GM21786 (cell line): Measurements from ENCODE around the gene SIRPA.

Experiments
- ATAC-seq: cut with Tn5 transposase; IDR thresholded peaks from one replicate; pipeline ENCODE4 v1.9.1; 2021; ENCODE audit not compliant: unreplicated experiment

The SIRPA gene

DNA sequence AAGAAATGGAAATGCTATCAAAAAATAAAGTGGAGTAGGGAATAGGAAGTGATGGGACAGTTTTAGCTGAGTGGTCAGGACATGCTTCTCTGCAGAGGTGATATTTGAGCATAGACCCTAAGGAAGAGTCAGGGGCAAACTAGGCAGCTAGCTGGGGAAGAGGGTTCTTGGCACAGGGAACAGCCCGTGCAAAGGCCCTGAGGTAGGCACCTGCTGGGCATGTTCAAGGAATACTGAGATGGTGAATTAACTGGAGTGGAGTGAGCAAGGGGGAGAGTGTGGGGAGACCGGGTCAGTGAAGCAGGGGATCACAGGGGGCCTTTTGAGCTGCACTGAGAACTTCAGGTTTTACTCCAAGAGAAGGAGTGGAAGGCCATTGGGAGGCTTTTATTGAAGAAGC lies 7.5 kb upstream of the SIRPA start:
- ATAC-seq, result no peak

DNA sequence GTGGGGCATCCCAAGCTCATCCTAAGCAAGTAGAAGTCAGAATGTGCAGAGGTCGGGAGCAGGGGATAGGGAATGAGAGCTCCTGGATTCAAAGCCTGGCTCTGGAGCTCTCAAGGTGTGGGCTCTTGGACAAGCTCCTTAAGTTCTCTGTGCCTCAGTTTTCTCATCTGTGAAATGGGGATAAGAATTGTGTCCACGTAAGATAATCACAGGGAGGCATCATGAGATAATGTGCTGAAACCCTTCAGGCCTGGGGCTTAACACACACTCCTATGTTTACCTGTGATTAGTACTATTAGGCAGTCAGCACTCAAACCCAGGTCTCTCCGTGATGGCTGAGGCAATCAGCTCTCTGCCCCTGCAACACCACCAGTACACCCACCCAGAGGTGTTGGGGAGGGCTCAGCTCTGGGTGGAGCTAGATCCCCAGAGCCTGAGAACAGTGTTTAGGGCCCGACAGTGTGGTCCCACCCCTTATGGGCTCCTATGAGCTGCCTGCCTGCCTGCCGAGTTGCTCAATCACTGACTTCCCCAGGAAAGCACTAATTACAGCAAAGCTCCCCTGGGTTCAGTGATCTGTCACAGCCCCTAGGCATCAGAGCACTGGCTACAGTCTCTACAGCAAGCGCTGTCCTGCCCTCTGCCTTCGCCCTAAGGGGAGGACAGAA lies 6.3 kb upstream of the SIRPA start:
- ATAC-seq, result no peak

DNA sequence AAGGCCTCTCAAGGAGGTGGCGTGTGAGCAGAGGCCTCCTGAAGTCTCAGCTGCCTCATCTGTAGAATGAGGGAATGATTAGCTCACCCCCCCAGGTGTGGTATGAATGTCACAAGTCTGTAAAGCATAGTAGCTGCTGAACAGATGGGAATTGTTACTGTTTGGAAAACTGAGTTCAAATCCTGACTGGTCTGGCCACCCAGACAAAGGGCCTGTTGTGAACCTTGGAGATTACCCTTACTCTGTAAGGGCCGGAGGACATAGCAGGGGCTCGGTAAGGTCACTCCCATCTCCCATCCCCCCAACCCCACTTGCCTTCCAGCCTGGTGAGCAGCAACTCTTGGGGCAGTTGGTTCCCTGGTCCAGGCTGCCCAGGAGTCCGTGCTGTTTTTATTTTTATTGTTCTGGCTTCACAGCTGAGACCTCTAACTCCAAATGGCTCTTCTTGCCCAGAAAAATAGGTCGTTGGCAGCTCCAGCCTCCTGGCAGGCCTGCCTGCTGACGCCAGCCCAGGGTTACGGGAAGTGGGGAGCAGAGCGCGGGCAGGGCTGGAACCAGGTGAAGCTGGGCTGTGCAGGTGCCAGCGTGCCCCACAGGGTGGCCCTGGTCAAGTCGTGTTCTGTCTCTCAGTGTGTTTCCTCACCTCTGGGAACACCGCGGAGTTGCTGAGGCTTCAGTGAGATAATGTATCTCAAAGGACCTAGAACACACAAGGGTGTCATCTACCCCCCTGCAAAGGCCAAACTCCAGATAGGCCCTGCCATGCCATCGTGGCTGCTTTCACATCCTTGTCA lies 4.5 kb upstream of the SIRPA start:
- ATAC-seq, result no peak

DNA sequence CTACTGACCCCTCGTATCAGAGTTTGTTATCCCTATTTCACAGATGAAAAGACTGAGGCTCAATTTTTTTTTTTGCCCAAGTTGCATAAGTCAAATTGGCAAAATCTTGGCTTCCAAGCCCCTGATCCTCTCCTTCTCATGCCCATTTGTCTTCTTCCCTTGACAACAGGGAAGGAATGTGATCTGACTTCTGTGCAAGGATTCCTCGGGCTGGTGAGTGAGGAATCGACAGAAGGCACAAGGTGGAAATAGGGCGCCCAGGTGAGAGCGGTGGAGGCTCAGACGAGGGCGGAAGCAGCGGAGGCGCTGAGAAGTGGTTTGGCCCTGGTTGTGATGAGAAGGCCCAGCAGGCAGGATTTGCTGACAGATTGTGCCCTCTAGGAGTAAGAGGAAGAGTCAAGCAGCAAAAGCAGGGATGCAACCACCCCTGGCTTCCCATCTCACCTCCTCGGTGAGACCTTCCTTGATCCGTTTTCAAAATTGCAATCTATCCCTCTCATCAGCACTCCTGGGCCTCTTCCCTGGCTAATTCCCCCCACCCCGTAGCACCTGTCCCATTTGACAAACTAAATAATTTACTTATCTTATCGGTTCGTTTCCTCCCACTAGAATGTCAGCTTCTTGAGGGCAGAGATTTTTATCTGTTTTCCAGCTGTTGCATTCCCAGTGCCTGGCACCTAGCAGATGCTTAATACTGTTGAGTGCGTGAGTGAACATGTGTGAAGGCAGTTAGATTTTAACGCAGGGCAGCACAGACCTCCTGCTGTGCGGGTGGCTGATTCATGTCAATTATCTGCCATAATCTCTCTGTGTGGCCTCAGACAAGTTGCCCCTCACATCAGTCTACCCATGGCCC lies 3.7 kb upstream of the SIRPA start:
- no peak for ATAC-seq

DNA sequence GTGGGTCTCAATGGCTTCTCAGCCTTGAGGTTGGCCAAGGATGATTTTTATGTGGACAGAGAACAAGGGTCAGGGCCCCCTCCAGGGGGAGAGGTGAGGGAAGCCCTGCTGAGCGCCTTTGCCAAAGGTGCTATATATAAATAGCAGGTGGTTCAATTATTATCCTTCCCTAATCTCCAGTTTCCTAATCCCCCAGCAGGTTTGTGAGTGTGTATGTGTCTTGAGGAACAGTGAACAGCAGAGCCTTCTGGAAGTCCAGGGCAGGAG lies 3.2 kb upstream of the SIRPA start:
- ATAC-seq, result no peak

DNA sequence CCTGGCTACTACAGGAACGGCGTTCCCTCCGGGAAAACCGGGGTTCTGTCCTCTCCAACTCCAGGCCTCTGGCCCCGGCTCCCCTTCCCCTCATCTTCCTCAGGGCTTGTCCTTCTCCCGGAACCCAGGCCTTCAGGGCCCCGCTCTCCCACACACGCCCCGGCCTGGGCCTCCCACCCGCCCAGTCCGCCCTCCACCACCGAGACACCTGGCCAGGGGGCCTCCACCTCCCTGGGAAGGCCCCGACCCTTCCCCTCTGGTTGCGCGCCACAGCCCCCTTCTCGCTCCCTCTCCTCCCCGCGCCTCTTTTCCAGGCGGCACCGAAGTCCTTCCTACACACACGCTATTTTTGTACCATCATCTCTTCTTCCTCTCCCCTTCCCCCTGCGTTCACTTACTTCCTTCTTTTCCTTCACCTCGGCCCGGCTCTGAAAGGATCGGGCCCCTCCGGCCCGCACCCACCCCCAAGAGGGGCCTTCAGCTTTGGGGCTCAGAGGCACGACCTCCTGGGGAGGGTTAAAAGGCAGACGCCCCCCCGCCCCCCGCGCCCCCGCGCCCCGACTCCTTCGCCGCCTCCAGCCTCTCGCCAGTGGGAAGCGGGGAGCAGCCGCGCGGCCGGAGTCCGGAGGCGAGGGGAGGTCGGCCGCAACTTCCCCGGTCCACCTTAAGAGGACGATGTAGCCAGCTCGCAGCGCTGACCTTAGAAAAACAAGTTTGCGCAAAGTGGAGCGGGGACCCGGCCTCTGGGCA lies 1.3 kb upstream of the SIRPA start:
- no peak for ATAC-seq

DNA sequence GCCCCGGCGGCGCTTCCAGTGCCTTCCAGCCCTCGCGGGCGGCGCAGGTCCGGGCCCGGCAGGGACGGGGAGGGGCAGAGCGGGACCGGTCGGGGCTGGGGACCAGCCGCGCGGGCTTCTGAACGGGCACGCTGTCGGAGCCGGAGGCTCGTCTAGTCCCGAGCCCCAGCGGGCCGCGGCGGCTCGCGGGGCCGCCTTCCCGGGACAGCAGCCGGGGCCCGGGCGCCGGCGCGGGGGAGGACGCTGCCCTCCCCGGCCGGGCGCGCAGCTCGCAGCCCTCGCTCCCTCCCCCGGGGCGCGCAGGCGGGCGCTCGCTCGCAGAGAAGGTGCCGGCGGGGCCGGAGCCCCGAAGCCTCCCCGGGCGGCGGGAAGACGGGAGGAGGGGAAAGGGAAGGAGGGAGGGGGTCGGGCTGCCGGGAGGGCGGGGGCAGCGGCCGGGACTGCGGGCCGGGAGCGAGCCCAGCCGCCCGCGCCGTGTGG lies 696 bp upstream of the SIRPA start:
- ATAC-seq, result no peak

DNA sequence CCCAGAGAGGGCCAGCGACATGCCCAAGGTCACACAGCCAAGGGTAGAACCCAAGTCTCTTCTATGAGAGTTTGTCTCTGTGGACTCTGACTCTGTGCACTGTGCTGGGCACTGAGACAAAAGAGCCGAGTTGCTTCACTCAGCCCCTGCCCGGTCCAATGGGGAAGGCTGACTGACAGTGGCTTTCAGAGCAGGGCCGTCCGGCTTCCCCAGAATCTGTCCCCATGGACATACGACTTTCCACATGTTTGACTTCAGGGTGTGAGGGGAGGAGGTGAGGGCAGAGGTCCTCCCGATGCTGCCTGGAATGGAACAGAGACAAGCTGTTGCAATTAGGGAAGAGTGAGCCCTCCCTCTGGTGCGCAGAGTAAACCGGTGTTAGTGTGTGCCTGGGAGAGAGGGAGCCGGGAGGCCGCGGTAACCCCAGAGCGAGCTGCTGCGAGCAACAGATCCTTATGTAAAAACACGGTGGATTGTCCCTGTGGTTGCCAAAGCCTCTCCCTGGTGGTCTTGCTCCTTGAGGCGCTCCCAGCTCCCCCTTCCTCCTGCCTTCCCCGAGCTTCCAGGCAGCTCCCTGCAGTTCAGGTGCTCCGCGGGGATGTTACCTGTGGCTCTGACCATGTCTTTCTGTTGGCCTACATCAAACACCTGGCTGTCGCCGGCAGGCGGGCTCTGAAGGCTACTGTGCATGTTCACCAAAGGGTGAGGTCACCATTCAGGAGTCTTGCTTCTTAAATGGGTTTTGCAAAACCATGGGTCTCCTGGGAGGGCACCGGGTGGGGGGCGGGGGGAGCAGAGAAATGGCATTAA lies 672 bp downstream of the SIRPA start:
- no peak for ATAC-seq

DNA sequence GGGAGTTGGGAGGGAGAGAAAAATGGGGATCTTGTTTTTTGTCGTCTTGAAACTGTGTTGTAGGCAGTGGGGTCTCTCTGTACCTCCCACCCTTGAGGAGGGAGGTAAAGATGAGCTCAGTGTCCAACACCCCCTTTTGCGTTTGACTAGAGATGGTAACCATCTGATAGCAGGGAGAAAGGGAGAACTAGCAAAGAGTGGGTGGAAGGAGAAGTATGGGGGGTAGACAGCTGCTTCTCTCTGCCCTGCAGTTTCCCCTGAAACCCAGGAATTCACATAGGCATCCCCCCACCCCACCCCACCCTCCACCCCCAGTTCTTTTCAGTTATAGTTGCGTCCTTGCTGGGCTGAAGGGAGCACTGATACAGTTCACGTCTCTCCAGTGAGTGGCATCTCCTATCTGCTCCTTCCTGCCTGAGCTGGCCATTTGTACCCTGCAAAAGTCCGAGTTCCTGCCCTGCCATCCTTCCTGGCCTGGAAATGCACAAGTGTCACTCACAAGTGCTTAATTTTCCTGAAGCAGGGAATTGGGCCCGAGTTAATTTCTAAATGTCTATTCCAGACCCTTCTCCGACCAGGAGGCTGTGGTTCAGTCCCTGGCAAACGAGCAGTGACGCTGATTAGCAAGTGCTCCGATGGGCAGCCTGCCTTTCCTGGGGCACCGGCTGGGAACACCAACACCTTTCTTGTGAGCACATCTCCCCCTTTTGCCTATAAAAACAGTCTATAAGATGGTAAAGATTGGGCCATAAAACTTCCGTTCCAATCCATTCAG lies 1.5 kb downstream of the SIRPA start:
- no peak for ATAC-seq

DNA sequence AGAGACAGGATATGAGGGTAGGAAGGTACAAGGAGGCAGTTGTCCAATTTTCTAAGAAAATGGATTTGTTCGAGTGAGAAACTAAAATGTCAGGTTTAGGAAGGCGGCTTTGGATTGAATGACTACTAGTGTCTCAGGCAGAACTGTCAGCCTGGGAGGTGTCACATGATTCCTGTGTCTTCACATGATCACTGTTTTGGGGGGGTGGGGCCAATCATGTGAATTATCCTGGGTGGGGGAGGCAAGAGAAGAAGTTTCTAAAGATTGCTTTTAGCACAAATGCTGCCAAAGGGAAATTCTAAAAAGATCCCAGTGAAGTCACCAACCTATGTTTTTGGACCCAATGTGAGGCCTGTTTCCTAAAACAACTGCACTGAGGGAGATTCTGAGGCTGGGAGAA lies 2.3 kb downstream of the SIRPA start:
- ATAC-seq, result no peak

DNA sequence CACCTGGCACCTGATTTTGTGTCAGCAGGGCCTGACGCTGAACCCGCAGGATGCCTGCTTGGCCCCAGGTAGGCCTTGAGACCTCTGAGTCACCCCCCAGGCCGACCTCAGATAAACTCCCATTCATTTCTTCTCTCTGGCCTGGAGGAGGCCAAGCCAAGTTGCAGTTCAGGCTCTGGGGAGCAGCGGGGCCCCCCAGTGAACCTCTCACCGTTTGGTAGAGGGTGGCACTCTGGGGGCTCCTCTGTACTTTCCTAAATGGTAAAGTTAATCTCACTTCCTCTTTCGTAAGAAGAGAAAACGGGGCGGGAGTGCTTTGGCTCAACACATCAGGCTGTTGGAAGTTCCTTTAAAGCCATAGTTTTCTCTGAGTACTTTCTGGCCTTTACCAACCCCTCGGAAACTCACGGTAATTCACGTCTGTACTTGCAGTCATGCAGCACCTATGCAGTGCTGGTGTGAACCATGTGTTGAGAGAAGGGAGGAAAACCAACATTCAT lies 2.8 kb downstream of the SIRPA start:
- peak; percentile 64 for ATAC-seq

DNA sequence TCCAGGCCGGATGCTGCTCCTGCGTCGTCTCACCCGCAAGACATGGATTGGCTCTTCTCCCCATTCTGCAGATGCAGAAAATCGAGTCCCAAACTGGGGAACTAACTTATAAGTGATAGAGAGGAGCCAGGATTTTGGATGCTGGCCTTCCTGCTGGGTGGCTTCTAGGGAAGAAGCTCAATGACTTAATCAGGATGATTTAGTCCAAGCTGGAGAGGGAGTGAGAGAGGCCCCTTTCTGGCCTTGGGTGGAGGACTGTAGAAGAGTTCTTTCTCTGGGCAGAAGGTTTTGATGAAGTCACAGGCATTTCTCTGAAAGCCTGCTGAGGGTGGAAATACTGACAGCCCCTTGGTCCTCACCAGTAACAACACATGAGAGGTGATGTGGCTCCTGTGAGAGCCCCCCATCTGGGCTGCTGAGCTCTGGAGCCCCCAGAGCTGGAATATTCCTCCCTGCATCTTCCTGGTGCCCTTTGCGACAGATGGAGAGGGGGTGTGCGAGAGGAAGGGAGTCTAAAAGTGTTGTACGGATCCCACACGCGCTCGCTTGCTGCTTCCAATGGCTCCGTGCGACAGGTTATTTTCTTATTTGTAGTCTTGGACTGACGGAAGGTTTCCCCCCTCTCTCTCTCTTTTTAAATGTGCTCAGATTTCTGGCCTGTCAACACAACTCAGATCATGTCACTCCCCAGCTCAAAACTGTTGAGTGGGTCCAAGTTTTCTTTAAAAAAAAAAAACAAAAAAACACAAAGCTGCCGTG lies 3.5 kb downstream of the SIRPA start:
- ATAC-seq, result no peak

DNA sequence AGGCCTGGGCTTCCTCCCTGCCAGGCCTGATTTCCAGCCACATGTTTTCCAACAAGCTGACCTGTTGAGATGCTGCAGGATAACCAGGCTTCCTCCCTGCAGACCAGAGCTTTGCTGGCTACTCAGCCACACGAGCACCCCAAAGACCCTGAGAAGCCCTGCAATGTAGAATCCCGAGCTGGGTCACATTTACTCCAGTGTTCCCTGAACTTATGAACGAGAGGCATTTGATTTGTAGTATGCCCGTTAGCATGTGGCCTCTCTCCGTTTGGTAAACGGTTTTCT lies 4.0 kb downstream of the SIRPA start:
- ATAC-seq, result no peak

DNA sequence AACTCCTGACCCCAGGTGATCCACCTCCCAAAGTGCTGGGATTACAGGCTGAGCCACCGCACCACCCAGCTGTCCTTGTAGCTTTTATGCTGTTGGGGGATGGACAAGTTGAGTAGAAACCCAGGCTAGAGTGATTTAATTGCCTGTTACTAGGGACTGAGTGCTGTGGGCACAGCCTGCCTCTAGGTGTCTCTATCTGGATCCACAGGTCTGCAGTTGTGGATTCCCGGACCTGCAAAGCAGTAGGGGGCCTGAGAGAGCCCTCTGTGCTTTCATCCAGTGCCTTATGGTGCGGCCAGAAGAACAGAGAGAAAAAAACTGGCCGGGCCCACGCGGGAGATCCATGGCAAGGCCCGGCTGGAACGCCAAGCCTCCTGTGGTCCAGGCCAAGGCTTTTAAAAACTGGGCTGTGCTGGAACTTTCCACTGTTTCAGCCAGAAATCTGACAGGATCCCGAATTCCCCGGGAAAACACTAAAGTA lies 5.2 kb downstream of the SIRPA start:
- no peak for ATAC-seq

DNA sequence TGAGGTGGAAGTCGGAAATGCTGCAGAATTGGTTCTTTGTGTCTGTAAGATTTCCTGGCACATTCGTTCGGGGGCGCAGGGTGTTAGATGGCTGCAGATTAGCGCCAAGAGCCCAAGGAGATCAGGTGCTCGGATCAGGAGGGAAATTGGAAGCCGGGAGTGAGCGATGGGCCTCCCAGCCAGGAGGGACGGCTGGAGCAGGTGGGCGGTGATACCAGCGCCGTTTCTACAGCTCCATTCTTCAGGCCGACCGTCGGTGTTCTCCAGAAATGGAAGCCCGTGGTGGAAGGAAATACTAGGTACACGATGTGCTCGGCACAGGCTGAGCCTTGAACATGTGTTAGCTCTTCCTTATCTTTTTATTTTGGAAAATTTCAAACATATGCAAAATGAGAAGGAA lies 6.5 kb downstream of the SIRPA start:
- ATAC-seq, result no peak

DNA sequence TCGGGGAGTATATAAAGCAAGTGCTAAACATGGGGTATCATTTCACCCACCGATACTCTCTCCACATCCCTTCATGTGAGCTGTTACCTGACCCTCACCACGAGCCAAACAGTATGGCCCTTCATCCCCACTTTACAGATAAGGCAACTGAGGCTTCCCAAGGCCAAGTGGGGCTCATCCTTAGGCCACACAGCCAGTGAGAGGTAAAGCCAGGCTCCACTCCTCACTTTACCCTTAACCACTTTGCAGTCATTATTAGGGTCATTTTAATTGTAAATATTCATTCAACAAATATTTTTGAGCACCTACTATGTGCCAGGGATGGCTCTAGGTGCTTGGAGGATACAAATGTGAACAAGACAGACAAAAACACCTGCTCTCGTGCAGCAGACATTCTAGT lies 7.0 kb downstream of the SIRPA start:
- no peak for ATAC-seq

DNA sequence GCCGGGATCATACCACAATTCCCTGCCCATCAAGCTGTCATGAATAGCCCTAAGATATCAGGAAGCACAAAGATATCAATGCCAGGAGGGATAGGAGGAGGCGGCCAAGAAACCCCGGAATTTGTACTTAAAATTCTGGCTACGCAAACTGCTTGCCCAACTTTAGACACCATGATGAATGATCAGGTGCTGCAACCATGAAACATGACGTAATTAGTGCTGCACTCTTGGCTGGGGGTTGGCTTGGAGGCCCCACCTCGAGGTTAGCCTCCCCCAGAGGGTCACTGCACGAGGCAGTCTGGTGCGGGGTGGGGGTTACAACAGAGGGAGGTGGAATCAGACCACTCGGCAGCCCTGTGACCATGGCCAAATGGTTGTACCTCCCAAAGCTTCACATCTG lies 8.9 kb downstream of the SIRPA start:
- no peak for ATAC-seq

DNA sequence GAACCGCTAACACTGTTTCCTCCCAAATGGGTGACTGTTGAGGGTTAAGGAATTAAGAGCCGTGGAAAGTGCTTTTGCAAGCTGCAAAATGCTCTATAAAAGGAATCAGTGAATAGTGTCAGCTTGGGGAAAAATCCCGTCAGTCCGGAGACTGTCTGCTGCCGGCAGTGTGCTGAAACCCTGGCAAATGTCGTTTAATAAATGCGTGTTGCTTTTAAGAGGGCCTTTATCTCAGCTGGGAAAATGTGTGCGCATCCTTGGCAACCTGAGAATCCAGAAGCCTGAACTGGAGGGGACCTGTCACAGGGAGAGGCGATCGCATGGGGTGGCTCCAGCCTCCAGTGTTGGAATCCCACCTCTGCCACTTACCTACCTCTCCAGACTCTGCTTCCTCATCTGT lies 9.8 kb downstream of the SIRPA start:
- no peak for ATAC-seq

DNA sequence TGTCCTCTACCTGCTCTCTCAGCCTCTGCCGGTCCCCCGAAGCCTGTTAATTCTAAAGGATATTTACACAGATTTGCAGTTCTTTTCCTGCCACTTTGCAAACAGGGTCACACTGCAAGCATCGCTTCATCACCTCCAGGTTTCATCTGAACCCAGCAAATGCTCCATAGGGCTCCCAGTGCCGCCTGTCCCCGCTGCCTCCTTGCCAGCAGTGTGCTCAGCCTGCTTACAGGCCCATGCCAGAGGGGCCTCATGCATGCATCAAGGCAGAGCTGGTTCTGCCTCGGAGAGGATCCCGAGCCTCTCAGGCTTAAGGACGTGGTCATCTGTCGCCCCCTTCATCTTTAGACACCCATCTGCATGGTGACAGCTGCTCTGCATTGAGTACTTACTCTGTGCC lies 10.5 kb downstream of the SIRPA start:
- no peak for ATAC-seq
